GM12891 (cell line): ENCODE results near the gene SYNE1.

Experiments
- DNase-seq: peaks from one replicate; pipeline ENCODE4 v3.0.0; 2011; ENCODE audit warnings: low spot score; ENCODE audit not compliant: insufficient read length
- FAIRE-seq: peaks from 2 replicates; lab custom pipeline; 2011; peaks lifted over from hg19 to GRCh38; lab: Jason Lieb, UNC
- PAX5 ChIP-seq: IDR thresholded peaks from 2 replicates; pipeline ENCODE4 v1.6.1; 2011; ENCODE audit warnings: low read length, moderate library complexity, mild to moderate bottlenecking; ENCODE audit not compliant: insufficient read depth, severe bottlenecking
- POLR2A ChIP-seq: IDR thresholded peaks from 2 replicates; pipeline ENCODE4 v1.6.1; 2011; ENCODE audit warnings: low read depth, low read length, control low read depth
- POLR2AphosphoS5 ChIP-seq: IDR thresholded peaks from 2 replicates; pipeline ENCODE4 v1.6.1; 2011; ENCODE audit warnings: low read depth, low read length, control low read depth
- POU2F2 ChIP-seq: IDR thresholded peaks from 2 replicates; pipeline ENCODE4 v1.6.1; 2011; ENCODE audit warnings: low read depth, mild to moderate bottlenecking, control low read depth, low read length, moderate library complexity
- SPI1 ChIP-seq: IDR thresholded peaks from 2 replicates; pipeline ENCODE4 v1.6.1; 2011; ENCODE audit warnings: low read depth, low read length, control low read depth
- TAF1 ChIP-seq: IDR thresholded peaks from 2 replicates; pipeline ENCODE4 v1.6.1; 2011; ENCODE audit warnings: low read depth, low read length, control low read depth

Gene SYNE1

DNA sequence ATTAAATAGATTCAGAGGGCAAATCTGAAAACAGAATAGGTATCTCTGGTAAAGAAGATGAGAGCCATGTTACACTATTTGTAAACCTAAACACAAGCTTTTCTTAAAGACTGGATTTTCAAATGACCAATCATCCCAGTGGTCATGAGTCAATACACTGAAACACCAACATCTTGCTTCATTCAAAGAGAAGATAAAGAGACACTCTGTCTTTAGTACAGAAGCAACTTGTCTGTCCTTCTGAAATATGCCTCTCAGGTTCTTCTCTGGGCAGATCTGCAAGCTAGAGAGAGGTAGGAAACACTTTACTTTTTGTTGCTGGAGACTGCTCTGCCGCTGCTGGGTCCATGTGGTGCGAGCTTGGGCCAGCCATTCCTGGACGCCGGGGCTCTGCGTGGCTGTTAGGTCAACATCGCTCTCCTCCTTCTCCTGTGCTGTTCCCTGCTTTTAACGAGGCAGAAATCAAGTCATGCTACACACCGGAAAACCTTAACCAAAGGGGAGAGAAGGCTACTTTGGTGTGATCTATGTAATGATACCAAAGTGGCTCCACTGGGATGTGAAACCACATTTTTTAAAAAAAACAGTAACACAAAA lies 368.2 kb downstream of the SYNE1 start:
- DNase-seq = no peak
- TF ChIP-seq POU2F2 (no peak), POLR2A (no peak), POLR2AphosphoS5 (no peak), TAF1 (no peak), SPI1 (no peak), PAX5 (no peak)
- FAIRE-seq = peak; percentile 16

DNA sequence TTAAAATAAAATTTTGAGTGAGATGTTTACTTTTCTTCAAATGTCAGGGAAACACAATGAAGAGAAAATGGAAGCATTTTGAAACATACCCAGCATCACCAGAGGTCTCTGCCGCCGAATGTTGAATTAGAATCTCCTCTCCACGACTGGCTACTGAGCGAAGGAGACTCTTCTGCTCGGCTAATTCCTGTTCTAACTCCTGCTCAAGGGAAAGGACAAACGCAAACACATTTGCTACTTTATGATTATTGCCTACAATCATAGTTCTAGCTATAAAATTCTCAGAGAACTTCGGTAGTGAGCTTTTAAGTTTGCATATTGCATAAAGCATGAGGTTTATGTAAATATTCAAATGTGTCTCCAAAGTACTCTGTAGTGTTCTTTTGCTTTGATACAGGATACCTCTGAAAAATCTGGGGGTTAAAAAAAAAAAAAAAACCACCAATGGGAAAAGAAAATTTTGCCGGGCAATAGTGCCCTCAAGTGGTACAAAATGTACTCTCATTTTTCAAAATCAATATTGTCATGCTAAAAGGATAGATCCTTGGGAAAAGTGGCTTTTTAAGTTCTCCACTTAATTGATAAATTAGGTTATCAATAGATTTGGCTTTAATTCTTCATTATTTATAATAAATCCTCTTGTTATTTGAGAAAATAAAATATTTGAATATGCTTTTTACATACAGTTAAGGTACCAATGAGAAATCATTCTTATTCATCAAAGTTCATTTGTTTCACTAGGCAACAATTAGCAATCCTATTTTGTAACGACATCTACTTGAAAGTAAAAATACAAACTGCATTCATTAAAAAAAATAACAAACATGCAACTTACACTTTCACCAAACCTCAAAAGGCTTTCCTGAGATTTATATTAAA lies 369.0 kb downstream of the SYNE1 start:
- no peak for TF ChIP-seq PAX5
- TF ChIP-seq POLR2A = no peak
- no peak for TF ChIP-seq POLR2AphosphoS5
- TF ChIP-seq SPI1 = no peak
- no peak for TF ChIP-seq TAF1
- TF ChIP-seq POU2F2 = no peak
- FAIRE-seq (no peak), DNase-seq (no peak)

DNA sequence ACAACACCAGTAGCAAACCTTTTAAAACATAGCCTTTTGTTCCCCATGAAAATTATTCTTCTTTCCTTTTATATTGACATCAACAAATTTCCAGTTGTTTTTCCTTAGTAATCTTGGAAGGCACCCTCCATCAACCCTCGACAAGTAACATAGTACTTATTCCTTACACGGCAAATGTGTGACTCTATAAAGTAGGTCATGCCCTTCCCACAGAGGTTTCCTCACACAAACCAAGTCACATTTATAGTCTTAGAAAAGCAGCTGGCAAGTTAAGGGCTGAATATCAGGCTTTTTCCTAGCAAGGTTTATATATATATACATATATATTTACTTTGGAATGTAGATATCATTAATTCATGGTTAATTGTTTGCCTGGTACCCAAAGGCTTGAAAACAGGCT lies 371.5 kb downstream of the SYNE1 start:
- TF ChIP-seq PAX5 (no peak), SPI1 (no peak), TAF1 (no peak), POLR2AphosphoS5 (no peak), POLR2A (no peak), POU2F2 (no peak)
- DNase-seq (no peak), FAIRE-seq (no peak)

DNA sequence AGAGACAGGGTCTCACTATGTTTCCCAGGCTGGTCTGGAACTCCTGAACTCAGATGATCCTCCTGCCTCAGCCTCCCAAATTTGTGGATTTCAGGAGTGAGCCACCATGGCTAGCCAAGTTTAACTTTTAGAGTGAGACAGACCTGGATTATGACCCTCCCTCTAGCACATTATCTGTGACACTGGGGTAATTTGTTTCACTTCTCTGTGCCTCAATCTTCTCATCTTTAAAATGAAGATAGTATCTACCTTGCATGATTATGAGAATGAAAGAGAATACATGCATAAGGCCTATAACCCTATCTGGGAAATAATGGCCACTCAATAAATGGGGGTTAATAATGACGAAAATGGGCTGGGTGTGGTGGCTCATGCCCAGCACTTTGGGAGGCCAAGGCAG lies 373.6 kb downstream of the SYNE1 start:
- DNase-seq (no peak), FAIRE-seq (no peak)
- TF ChIP-seq TAF1 (no peak), SPI1 (no peak)

DNA sequence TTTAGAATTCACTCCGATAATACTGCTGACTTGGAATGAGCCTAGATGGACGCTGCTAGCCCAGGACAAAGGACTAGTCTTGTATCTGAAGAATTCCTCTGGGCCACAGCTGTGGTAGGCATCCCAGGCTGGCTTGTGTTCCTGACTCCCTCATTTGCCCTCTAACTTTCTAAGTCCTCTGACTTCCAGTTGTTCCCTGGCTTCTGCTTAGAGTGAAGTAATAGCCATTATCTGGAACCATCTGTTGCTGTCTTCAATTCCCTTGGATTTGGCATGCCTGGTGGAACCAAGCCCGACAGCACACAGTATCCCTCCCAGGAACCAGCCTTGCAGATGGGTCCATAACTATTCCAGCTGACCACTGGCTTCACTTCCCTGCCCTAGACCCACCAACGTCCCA lies 376.0 kb downstream of the SYNE1 start:
- no peak for FAIRE-seq
- TF ChIP-seq POLR2A (no peak), PAX5 (no peak), SPI1 (no peak), POLR2AphosphoS5 (no peak), TAF1 (no peak), POU2F2 (no peak)
- no peak for DNase-seq

DNA sequence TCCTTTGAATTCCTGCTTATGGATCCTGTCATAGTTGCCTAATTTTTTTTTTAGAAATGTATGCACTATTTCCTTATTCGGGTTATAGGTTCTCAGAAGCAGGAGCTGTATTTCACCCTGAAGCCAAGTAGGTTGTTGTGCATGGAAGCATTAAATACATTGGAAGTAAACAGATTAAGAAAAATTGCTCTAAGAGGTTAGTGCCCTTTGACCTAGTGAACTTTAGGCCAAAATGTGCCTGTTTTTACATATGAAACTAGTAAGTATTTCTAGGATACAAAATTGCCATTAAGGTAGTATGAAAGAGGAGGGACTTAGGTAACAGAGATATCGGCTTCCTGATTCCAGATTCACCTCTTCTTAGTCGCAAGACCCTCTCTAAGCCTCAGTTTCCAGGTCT lies 377.9 kb downstream of the SYNE1 start:
- no peak for FAIRE-seq
- DNase-seq = no peak
- TF ChIP-seq POU2F2 = no peak
- TF ChIP-seq TAF1 = no peak
- no peak for TF ChIP-seq POLR2A
- TF ChIP-seq SPI1 = no peak
- no peak for TF ChIP-seq PAX5
- TF ChIP-seq POLR2AphosphoS5 = no peak

DNA sequence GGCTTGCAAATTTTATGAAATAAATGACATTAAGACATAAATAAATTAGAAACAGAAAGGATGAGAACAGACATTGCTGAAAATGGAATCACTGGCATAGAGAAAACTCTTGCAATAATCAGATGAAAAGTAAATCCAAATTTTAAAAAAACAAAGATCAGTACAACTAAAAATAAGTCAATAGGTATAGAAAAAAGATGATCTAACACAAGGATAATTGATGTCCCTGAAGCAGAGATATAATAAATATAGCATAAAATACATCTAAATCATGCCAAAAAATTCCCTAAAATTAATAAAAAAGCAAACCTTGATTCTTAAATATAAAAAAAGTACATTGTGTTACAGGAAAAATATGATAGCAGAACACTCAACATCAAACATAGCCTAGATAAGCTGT lies 379.6 kb downstream of the SYNE1 start:
- FAIRE-seq = no peak
- TF ChIP-seq POLR2AphosphoS5 (no peak), SPI1 (no peak), POLR2A (no peak), TAF1 (no peak), POU2F2 (no peak), PAX5 (no peak)

DNA sequence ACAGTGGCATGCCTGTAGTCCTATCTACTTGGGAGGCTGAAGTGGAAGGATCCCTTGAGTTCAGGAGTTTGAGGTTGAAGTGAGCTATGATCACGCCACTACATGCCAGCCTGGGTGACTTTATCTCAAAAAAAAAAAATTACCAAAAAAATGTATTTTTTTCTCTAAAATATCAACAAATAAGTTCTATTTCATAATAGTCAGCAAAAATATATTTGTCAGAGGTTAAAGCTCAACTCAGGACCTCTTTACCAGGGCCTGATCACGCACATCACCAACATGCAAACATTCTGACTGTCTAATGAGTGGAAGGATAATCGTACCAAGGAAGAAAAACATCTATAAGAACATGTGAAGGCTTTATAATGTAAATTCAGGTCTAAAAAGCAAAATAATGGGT lies 387.0 kb downstream of the SYNE1 start:
- no peak for DNase-seq
- FAIRE-seq = no peak
- TF ChIP-seq POU2F2 = no peak
- TF ChIP-seq PAX5 = no peak
- no peak for TF ChIP-seq TAF1
- TF ChIP-seq POLR2A = no peak
- TF ChIP-seq POLR2AphosphoS5 = no peak
- TF ChIP-seq SPI1 = no peak

More for the DNA sequence above, 379.6 kb downstream of the SYNE1 start:
- no peak for DNase-seq

DNA sequence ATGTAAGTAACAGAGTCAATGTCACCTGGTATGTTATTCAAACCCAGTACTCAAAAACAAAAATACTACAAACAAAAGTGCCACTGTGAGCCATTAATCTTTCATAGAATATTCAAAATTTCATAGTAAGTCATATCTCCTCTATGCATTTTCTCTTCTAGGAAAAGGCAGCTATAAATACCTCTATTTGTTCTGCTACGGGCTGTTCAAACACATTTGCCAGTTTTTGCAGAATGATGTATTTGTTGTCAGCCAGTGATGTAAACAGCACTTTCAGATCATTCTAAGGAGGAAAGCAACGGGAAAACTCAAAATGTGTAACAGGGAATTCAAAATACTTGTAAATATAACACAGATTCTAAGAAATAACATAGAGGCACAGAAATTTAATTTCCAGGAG lies 388.2 kb downstream of the SYNE1 start:
- FAIRE-seq = no peak
- TF ChIP-seq POU2F2 = no peak
- no peak for TF ChIP-seq POLR2A
- no peak for TF ChIP-seq SPI1
- no peak for TF ChIP-seq POLR2AphosphoS5
- no peak for TF ChIP-seq TAF1
- TF ChIP-seq PAX5 = no peak
- DNase-seq = no peak
